C4-2B (cell line): ENCODE results near the gene ATXN1.

Experiments used
- ZFX ChIP-seq: fragments of 450-650 bp; IDR thresholded peaks from 2 replicates; pipeline ENCODE4 v1.6.1; 2017
- TF ChIP-seq, protein P1 (sequence below): fragments of 450-650 bp; conservative IDR thresholded peaks from 2 replicates; pipeline ENCODE4 v1.5.1; 2017; ENCODE audit warnings: mild to moderate bottlenecking

GRCh38 chr6:16326531-16326930 lies 434.7 kb downstream of the ATXN1 start:
- TF ChIP-seq, protein P1, sequence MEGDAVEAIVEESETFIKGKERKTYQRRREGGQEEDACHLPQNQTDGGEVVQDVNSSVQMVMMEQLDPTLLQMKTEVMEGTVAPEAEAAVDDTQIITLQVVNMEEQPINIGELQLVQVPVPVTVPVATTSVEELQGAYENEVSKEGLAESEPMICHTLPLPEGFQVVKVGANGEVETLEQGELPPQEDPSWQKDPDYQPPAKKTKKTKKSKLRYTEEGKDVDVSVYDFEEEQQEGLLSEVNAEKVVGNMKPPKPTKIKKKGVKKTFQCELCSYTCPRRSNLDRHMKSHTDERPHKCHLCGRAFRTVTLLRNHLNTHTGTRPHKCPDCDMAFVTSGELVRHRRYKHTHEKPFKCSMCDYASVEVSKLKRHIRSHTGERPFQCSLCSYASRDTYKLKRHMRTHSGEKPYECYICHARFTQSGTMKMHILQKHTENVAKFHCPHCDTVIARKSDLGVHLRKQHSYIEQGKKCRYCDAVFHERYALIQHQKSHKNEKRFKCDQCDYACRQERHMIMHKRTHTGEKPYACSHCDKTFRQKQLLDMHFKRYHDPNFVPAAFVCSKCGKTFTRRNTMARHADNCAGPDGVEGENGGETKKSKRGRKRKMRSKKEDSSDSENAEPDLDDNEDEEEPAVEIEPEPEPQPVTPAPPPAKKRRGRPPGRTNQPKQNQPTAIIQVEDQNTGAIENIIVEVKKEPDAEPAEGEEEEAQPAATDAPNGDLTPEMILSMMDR = no peak
- TF ChIP-seq ZFX = no peak
